Calu3 (cell line): ENCODE results near the gene MCF2L2. TPM values are rescaled to one million over a fixed set of nuclear protein-coding genes. Genes with fewer than 3 reads are reported as not detected.

ENCODE experiments used
- BruUV-seq: library from RNA; stranded (reverse); fragments of 400-500 nt; replicated peaks from 2 replicates; lab custom pipeline; 2021; lab: Mats Ljungman, UMichigan
- CTCF ChIA-PET: fragments of 300-600 bp; sonication (Branson Sonifier 250); formaldehyde crosslinking; loops from one replicate; lab custom pipeline; 2022; ENCODE audit warnings: antibody characterized with exemption; lab: Charles Lee
- DNase-seq: peaks from one replicate; pipeline ENCODE4 v3.0.0; 2022
- H3K27ac Mint-ChIP-seq: one replicate; pipeline ENCODE4 v1.8.0; 2022; ENCODE audit warnings: mixed read lengths; ENCODE audit not compliant: unreplicated experiment
- H3K27me3 Mint-ChIP-seq: one replicate; pipeline ENCODE4 v1.8.0; 2022; ENCODE audit warnings: mixed read lengths; ENCODE audit not compliant: unreplicated experiment
- H3K36me3 Mint-ChIP-seq: one replicate; pipeline ENCODE4 v1.8.0; 2022; ENCODE audit warnings: mild to moderate bottlenecking, moderate library complexity, mixed read lengths; ENCODE audit not compliant: insufficient read depth, unreplicated experiment
- H3K4me1 Mint-ChIP-seq: one replicate; pipeline ENCODE4 v1.8.0; 2022; ENCODE audit warnings: mild to moderate bottlenecking, low read depth, mixed read lengths; ENCODE audit not compliant: unreplicated experiment
- H3K4me3 Mint-ChIP-seq: one replicate; pipeline ENCODE4 v1.8.0; 2022; ENCODE audit warnings: mild to moderate bottlenecking, low read depth, moderate library complexity, mixed read lengths; ENCODE audit not compliant: unreplicated experiment
- H3K9me3 Mint-ChIP-seq: one replicate; pipeline ENCODE4 v1.8.0; 2022; ENCODE audit warnings: low read depth, mixed read lengths; ENCODE audit not compliant: unreplicated experiment
- intact Hi-C: fragments of 100-400 bp; cut with micrococcal nuclease; formaldehyde crosslinking; loops from one replicate; pipeline ENCODE4 v1.10.0; 2022; ENCODE audit not compliant: unreplicated experiment
- total RNA-seq: library from RNA; stranded (reverse); gene quantifications from 2 replicates; pipeline ENCODE4 v1.2.3, GENCODE V29; 2022
- TF ChIP-seq, protein P1 (sequence below): fragments of 200-600 bp; IDR thresholded peaks from one replicate; pipeline ENCODE4 v1.8.0; 2022; ENCODE audit warnings: antibody characterized with exemption; ENCODE audit not compliant: unreplicated experiment

Gene MCF2L2
- total RNA-seq, 1 experiment from 2014 or later, result 0.35 TPM

DNA sequence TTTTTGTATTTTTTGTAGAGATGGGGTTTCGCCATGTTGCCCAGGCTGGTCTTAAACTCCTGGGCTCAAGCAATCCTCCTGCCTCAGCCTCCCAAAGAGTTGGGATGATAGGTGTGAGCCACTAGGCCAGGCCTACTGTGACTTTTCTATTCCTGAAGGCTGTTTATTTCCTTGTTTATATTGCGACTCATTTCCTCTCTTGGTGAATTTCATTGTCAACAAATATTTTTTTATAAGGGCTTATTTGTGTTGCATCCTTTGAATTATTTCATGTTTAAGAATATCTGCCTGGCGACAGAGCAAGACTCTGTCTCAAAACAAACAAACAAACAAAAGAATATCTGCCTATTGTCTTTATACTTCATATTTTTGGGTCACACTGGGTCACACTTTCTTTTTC, 299.7 kb downstream of the MCF2L2 start:
- CTCF ChIA-PET, result interaction anchor here (1.3 kb wide), 1 partner anchor 56 kb away, joined by 3 read pairs; no protein-coding TSS in a partner anchor
- Mint-ChIP-seq H3K4me3 (no peak overlapping the region), H3K27ac (no peak overlapping the region), H3K4me1 (peaks cover 22% of the 10 kb centered on the region), H3K36me3 (no peaks in the 10 kb centered on the region), H3K27me3 (no peaks in the 10 kb centered on the region), H3K9me3 (peaks cover 6% of the 10 kb centered on the region)
- no TSS peak for BruUV-seq
- TF ChIP-seq, protein P1, sequence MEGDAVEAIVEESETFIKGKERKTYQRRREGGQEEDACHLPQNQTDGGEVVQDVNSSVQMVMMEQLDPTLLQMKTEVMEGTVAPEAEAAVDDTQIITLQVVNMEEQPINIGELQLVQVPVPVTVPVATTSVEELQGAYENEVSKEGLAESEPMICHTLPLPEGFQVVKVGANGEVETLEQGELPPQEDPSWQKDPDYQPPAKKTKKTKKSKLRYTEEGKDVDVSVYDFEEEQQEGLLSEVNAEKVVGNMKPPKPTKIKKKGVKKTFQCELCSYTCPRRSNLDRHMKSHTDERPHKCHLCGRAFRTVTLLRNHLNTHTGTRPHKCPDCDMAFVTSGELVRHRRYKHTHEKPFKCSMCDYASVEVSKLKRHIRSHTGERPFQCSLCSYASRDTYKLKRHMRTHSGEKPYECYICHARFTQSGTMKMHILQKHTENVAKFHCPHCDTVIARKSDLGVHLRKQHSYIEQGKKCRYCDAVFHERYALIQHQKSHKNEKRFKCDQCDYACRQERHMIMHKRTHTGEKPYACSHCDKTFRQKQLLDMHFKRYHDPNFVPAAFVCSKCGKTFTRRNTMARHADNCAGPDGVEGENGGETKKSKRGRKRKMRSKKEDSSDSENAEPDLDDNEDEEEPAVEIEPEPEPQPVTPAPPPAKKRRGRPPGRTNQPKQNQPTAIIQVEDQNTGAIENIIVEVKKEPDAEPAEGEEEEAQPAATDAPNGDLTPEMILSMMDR, result no peak
- intact Hi-C loops, result loop anchor here (10.0 kb wide), 1 partner anchor 126 kb away; the partner anchor contains the start of gene B3GNT5
- DNase-seq, result no peak

Other genes with a start within 250 kb of the MCF2L2 start
- gene B3GNT5, start 175.4 kb downstream of the MCF2L2 start, total RNA-seq, result 42.9 and 43.6 TPM in 2 replicates
- gene KLHL6, start 127.1 kb upstream of the MCF2L2 start, total RNA-seq, result not detected in 2 replicates
- gene KLHL24, start 207.0 kb upstream of the MCF2L2 start, total RNA-seq, result 38.2 and 42.7 TPM in 2 replicates